ENCODE measurements around the gene POU6F1.

DNA sequence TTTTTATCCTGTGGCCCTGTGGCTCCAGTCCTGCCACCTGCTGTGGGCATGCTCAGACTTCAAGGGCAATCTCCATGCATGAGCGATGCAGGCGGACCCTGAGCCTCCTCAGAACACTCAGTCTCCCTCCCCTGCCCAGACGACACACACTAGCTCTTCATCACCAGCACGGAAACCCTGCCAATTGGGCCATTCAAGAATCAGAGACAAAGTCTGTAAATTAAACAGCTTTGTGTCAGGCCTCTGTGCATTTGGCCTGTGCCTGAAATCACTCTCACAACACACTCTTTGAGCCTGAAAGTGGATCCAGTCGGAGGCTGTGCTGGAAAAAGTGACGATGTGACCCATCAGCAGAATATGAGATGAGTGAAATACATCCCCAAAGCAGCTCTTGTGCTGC is 12.5 kb downstream of the POU6F1 start:
- TF ChIP-seq, protein P1, sequence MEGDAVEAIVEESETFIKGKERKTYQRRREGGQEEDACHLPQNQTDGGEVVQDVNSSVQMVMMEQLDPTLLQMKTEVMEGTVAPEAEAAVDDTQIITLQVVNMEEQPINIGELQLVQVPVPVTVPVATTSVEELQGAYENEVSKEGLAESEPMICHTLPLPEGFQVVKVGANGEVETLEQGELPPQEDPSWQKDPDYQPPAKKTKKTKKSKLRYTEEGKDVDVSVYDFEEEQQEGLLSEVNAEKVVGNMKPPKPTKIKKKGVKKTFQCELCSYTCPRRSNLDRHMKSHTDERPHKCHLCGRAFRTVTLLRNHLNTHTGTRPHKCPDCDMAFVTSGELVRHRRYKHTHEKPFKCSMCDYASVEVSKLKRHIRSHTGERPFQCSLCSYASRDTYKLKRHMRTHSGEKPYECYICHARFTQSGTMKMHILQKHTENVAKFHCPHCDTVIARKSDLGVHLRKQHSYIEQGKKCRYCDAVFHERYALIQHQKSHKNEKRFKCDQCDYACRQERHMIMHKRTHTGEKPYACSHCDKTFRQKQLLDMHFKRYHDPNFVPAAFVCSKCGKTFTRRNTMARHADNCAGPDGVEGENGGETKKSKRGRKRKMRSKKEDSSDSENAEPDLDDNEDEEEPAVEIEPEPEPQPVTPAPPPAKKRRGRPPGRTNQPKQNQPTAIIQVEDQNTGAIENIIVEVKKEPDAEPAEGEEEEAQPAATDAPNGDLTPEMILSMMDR (IDR thresholded peaks at IDR 0.05): no peak
- TF ChIP-seq POLR2A (IDR thresholded peaks at IDR 0.05): no peak
